Transverse colon (tissue), 4 donors: ENCODE data around the gene ABCC12. TPM values are rescaled to one million over a fixed set of nuclear protein-coding genes. Genes with fewer than 3 reads are reported as not detected.

Experiments
- DNase-seq: peaks from one replicate; pipeline ENCODE4 v3.0.0-alpha.2; 2019
- H3K27ac ChIP-seq, 4 donors: fragments of 200-600 bp; sonication (generic); 2 replicates each; pipeline ENCODE4 v1.5.1; 2016 to 2018; ENCODE audit warnings: inconsistent platforms in 4 of 4
- H3K27me3 ChIP-seq: fragments of 200-600 bp; sonication (generic); 2 replicates; pipeline ENCODE4 v1.5.1; 2017; ENCODE audit warnings: inconsistent platforms
- H3K36me3 ChIP-seq, 4 donors: fragments of 200-600 bp; sonication (generic); 2 replicates each; pipeline ENCODE4 v1.5.1; 2017 to 2019; ENCODE audit warnings: inconsistent platforms in 4 of 4
- H3K4me1 ChIP-seq, 4 donors: fragments of 200-600 bp; sonication (generic); 2 replicates each; pipeline ENCODE4 v1.5.1; 2017 to 2020; ENCODE audit warnings: inconsistent platforms in 4 of 4
- H3K4me3 ChIP-seq, 4 donors: fragments of 200-600 bp; sonication (generic); 1 replicate in 1 of 4; 2 replicates in 3 of 4; pipeline versions ENCODE4 v1.5.1 to v1.6.1; 2017 to 2019; ENCODE audit warnings: inconsistent platforms in 4 of 4
- H3K9me3 ChIP-seq, 2 donors: fragments of 200-600 bp; sonication (generic); 2 replicates each; pipeline ENCODE4 v1.5.1; 2017 to 2019; ENCODE audit warnings: inconsistent platforms in 2 of 2
- EP300 ChIP-seq: sonication (generic); formaldehyde crosslinking; IDR thresholded peaks from one replicate; pipeline ENCODE4 v1.6.1; 2017; ENCODE audit warnings: antibody characterized with exemption, low read depth
- POLR2A ChIP-seq: fragments of 450-650 bp; IDR thresholded peaks from one replicate; pipeline ENCODE4 v1.6.1; 2016; ENCODE audit warnings: antibody characterized with exemption, mild to moderate bottlenecking, moderate library complexity
- POLR2AphosphoS5 ChIP-seq, 3 donors: sonication (generic); formaldehyde crosslinking; IDR thresholded peaks; one replicate each; pipeline ENCODE4 v1.6.1; 2016; ENCODE audit warnings: antibody characterized with exemption in 3 of 3
- WGBS, 2 donors: methylation state at CpG; one replicate each; pipeline ENCODE4 v1.1.5; 2018; ENCODE audit warnings: low coverage in 1 of 2; 5-methylcytosine and 5-hydroxymethylcytosine counted together
- in situ Hi-C, 4 donors: fragments of 200-750 bp; cut with MboI; loops; one replicate each; pipeline versions ENCODE4 v1.15.0 to v1.15.1; 2017; ENCODE audit warnings: low sequenced_read_pairs in 3 of 4, low pct_ligation_motif_present in 1 of 4, low pct_unique_long_range_greater_than_20kb in 1 of 4
- intact Hi-C: fragments of 100-400 bp; cut with DNase I; formaldehyde crosslinking; loops from one replicate; pipeline ENCODE4 v1.15.1; 2023; ENCODE audit warnings: low total_unique reads
- total RNA-seq, 4 donors: library from RNA; depleted of rRNA; stranded (reverse); fragments of >200 nt; gene quantifications; one replicate each; pipeline ENCODE4 v1.1.0, GENCODE V29; 2016
- TF ChIP-seq, protein P1 (sequence below), 5 experiments: fragments of 200-600 bp in 3 of 5; fragments of 450-650 bp in 2 of 5; sonication (generic) in 3 of 5; IDR thresholded peaks; 1 replicate in 2 of 5; 2 replicates in 3 of 5; pipeline ENCODE4 v1.5.1; 2016 to 2017; ENCODE audit warnings: antibody characterized with exemption in 5 of 5, inconsistent platforms in 3 of 5, mild to moderate bottlenecking in 2 of 5, moderate library complexity in 1 of 5

Gene ABCC12
- total RNA-seq, 4 donors from 2014 or later, result not detected

DNA sequence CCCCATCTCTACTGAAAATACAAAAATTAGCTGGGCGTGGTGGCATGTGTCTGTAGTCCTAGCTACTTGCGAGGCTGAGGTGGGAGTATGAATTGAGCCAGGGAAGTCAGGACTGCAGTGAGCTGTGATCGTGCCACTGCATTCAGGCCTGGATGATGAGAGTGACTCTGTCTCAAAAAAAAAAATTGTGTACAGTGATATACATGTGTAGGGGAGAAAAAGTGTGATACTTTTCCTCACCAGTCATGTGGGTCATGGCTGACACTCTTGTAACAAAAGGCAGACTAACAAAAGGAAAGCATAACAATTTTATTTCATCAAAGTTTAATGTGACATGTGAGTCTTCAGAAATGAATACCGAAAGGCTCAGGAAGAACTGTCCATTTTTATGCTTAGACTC is 2.0 kb upstream of the ABCC12 start:
- intact Hi-C loops, result loop anchor here (5.0 kb wide), 1 partner anchor 1015 kb away; the partner anchor contains the start of gene NETO2
- H3K9me3 ChIP-seq, result no peaks in the 10 kb centered on the region
- no peaks in the 10 kb centered on the region for H3K36me3 ChIP-seq
- WGBS, 2 donors, result 77 to 90% methylated on average over 4 of the region's 4 CpGs
- peaks cover 0 to 3% (median 0%) of the 10 kb centered on the region in 4 donors for H3K4me1 ChIP-seq
- in situ Hi-C loops, result loop anchor here (25.0 kb wide), 3 partner anchors 1020 to 1220 kb away; partner anchors contain the start of gene NETO2 (in 4 of the 4)
- no peak for DNase-seq
- H3K4me3 ChIP-seq, result no peak overlapping the region
- no peak overlapping the region for H3K27ac ChIP-seq
- H3K27me3 ChIP-seq, result peaks cover 2% of the 10 kb centered on the region
- TF ChIP-seq POLR2AphosphoS5 (IDR thresholded peaks at IDR 0.05) (no peak), EP300 (no peak), POLR2A (no peak)
- TF ChIP-seq, protein P1, sequence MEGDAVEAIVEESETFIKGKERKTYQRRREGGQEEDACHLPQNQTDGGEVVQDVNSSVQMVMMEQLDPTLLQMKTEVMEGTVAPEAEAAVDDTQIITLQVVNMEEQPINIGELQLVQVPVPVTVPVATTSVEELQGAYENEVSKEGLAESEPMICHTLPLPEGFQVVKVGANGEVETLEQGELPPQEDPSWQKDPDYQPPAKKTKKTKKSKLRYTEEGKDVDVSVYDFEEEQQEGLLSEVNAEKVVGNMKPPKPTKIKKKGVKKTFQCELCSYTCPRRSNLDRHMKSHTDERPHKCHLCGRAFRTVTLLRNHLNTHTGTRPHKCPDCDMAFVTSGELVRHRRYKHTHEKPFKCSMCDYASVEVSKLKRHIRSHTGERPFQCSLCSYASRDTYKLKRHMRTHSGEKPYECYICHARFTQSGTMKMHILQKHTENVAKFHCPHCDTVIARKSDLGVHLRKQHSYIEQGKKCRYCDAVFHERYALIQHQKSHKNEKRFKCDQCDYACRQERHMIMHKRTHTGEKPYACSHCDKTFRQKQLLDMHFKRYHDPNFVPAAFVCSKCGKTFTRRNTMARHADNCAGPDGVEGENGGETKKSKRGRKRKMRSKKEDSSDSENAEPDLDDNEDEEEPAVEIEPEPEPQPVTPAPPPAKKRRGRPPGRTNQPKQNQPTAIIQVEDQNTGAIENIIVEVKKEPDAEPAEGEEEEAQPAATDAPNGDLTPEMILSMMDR (IDR thresholded peaks at IDR 0.05), result no peak

DNA sequence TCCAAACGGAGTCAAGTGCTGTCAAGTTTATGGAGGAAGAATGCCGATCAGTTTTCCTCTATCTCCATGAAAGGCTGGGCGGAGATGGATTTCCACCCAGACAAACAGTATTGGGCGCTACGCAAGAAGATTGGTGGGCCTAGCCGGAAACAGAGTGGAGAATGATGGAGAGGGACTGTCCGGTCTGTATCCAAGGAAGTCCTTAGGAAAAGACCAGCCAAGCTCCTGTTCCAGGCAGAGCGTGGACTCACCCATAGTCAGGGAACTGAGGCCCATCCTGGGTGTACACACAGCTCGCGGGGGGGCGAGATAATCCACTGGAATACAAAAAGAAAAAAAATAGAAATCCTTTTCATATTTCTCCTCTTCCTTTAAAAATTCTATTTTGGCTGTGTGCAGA is 1.5 kb upstream of the ABCC12 start:
- no peak for TF ChIP-seq POLR2AphosphoS5 (IDR thresholded peaks at IDR 0.05)
- TF ChIP-seq, protein P1 (IDR thresholded peaks at IDR 0.05), result no peak
- TF ChIP-seq POLR2A, result no peak
- no peak for TF ChIP-seq EP300
- DNase-seq, result no peak
- H3K9me3 ChIP-seq, result no peaks in the 10 kb centered on the region
- no peak overlapping the region for H3K4me3 ChIP-seq
- WGBS, 2 donors, result 83 to 90% methylated on average over 2 to 11 of the region's 11 CpGs
- peaks cover 0 to 3% (median 0%) of the 10 kb centered on the region in 4 donors for H3K4me1 ChIP-seq
- in situ Hi-C loops (loop anchor here (25.0 kb wide), 3 partner anchors 1020 to 1220 kb away; partner anchors contain the start of gene NETO2 (in 4 of the 4)), intact Hi-C loops (loop anchor here (5.0 kb wide), 1 partner anchor 1015 kb away; the partner anchor contains the start of gene NETO2)
- H3K27me3 ChIP-seq, result peaks cover 2% of the 10 kb centered on the region
- no peak overlapping the region for H3K27ac ChIP-seq
- H3K36me3 ChIP-seq, result no peaks in the 10 kb centered on the region

DNA sequence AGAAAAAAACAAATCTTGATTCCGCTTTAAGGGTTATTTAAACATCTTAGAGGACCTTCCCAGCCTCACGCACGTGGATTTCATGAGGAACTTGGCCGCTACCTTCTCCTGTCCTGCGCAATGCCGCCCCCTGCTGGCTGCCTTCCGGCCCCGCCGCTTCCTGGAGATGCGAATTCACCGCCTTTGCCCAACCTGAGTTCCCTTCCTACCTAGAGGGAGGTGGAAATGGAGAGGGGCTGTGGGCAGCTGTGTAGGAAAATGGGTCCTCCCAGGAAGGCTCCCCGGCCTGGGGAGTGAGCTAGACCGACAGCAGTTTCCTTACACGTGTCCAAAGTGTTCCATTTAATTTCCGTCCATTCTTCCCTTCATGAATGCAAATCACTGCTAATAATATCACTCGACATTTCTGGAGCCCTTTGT is 1.0 kb upstream of the ABCC12 start:
- Histone ChIP-seq H3K9me3 (no peaks in the 10 kb centered on the region), H3K27me3 (peaks cover 2% of the 10 kb centered on the region), H3K4me1 (peaks cover 0 to 3% (median 0%) of the 10 kb centered on the region in 4 donors), H3K36me3 (no peaks in the 10 kb centered on the region), H3K4me3 (no peak overlapping the region), H3K27ac (no peak overlapping the region)
- in situ Hi-C loops (loop anchor here (25.0 kb wide), 3 partner anchors 1019 to 1219 kb away; partner anchors contain the start of gene NETO2 (in 4 of the 4)), intact Hi-C loops (loop anchor here (5.0 kb wide), 1 partner anchor 1014 kb away; the partner anchor contains the start of gene NETO2)
- TF ChIP-seq POLR2AphosphoS5 (IDR thresholded peaks at IDR 0.05) (no peak), POLR2A (no peak), EP300 (no peak)
- TF ChIP-seq, protein P1 (IDR thresholded peaks at IDR 0.05), result peak; percentile 79 to 93 (median 90)
- peak; percentile 78 for DNase-seq
- 0 to 10% methylated on average over 1 to 16 of the region's 16 CpGs for WGBS, 2 donors

- DNase-seq, result no peak
- Histone ChIP-seq H3K4me1 (peaks cover 0 to 3% (median 0%) of the 10 kb centered on the region in 4 donors), H3K9me3 (no peaks in the 10 kb centered on the region), H3K27ac (no peak overlapping the region), H3K4me3 (no peak overlapping the region), H3K27me3 (peaks cover 7% of the 10 kb centered on the region), H3K36me3 (no peaks in the 10 kb centered on the region)
- WGBS, 2 donors, result 64% methylated on average over 5 of the region's 5 CpGs; no CpG with 5 or more reads in 1 of the 2 donors
- no peak for TF ChIP-seq EP300
- no peak for TF ChIP-seq POLR2AphosphoS5 (IDR thresholded peaks at IDR 0.05)
- TF ChIP-seq, protein P1 (IDR thresholded peaks at IDR 0.05), result no peak
- no peak for TF ChIP-seq POLR2A
- intact Hi-C loops (no loop called here), in situ Hi-C loops (loop anchor here (25.0 kb wide), 3 partner anchors 1016 to 1216 kb away; partner anchors contain the start of gene NETO2 (in 4 of the 4))
These were observed 2.0 kb downstream of the ABCC12 start for GRCh38 chr16:48153774-48154173.
